ENCODE data around the gene PLA2R1. TPM values are rescaled to one million over a fixed set of nuclear protein-coding genes. Genes with fewer than 3 reads are reported as not detected.
"Not testable (repeated sequence)": the region's sequence is repeated elsewhere in the genome, so short reads cannot be mapped to it uniquely, and the experiment has no call there.

Gene PLA2R1
- total RNA-seq, 1 experiment from 2014 or later: 0.48 TPM

DNA sequence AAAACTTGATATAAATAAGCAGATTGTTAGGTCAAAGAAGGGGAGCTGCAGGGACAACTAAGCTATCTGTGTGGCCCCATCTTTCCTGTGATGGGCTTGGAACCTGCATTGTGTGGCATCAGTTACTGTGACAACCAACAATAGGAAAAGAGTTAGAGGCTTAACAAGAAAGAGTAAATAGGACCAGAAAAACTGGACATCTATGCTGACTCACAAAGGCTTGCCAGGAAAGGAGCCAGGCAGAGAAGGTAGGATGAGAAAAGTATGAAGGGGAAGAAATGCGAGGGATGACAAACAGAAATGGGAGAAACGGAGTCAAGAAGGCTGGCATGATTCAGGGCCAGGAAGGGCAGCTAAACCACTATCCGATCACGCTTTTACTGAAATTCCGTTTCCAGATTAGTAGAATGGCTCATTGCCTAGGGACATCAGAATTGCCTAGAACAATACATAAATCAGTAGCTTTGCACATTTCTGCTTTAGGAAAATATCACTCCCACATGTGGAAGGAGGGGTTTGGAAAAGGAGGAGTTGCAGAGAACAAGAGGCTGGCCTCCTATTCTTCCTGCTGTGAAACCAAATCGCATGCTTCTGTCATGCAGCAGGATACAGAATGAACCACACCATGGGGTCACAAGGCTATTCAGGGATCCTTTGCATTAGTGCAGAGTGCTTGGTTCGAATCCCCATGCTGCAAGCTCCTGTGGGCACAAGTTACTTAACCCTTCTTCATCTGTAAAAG is 7.3 kb downstream of the PLA2R1 start:
- peak; percentile 61 for DNase-seq
- H3K36me3 ChIP-seq (replicated peaks; ENCODE audit: control insufficient read depth, insufficient read depth, low read length): no peaks in the 10 kb centered on the region

DNA sequence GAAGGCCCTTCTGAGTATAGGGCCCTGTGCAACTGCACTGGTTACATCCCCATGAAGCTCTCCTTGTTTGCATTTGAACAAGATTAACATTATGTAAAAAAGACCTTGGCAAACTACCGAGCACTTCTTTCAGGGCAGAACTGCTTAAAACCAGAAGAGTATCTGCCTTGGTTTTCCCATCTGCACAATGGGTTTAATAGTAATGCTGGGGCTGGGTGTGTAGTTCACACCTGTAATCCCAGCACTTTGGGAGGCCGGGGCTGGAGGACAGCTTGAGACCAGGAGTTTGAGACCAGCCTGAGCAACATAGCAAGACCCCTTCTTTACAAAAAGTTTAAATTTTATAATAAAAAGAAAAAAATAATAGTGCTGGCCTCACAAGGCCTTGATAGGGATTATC is 8.5 kb downstream of the PLA2R1 start:
- no peaks in the 10 kb centered on the region for H3K27me3 ChIP-seq (ENCODE audit: control insufficient read depth, insufficient read depth, low read length)
- no peak overlapping the region for H3K4me3 ChIP-seq (ENCODE audit: insufficient read depth, low read depth, low read length)
- no peak for DNase-seq
- H3K36me3 ChIP-seq (replicated peaks; ENCODE audit: control insufficient read depth, insufficient read depth, low read length): no peaks in the 10 kb centered on the region

More for the DNA sequence above, 7.3 kb downstream of the PLA2R1 start:
- Histone ChIP-seq H3K27me3 (ENCODE audit: control insufficient read depth, insufficient read depth, low read length) (no peaks in the 10 kb centered on the region), H3K4me3 (ENCODE audit: insufficient read depth, low read depth, low read length) (no peak overlapping the region)

DNA sequence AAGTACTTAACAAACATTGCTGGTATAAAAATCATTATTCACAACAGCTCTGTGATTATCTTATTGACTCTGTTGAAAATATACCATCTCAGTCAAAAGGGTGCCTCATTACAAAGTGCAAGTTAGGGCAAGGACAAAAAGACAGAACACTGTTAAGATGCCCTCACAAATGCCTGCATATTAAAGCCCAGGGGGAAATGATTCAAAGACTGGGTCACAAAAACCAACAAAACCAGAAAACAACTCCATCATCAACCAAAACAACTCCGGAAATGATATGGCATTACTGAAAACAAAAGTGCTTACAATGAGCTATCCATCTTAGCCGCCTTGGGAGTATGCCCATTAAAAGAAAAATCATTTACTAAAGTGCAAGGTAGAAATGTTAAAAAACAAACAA is 9.9 kb downstream of the PLA2R1 start:
- Histone ChIP-seq H3K4me3 (ENCODE audit: insufficient read depth, low read depth, low read length) (no peak overlapping the region), H3K27me3 (ENCODE audit: control insufficient read depth, insufficient read depth, low read length) (no peaks in the 10 kb centered on the region), H3K36me3 (replicated peaks; ENCODE audit: control insufficient read depth, insufficient read depth, low read length) (no peaks in the 10 kb centered on the region)
- DNase-seq: no peak

DNA sequence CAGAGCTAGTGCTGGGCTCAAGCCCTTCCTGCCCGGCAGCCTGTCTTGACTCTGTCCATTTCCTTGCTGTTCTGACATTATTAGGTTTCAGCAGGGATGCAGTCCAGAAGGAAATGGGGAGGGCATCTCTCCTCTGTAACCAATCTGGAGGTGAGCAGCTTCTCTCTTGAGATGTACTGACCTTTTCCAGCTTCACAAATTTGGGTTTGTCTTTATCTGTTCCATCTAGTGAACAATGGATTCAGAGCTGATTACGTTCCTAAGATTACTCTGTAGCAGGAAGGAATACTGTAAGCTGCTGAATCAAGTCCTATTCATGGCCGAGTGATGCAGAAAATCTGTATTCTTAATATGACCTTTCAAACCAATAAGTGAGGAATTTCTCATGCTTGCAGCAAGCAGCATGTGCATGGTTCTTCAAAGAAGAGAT is 11.0 kb downstream of the PLA2R1 start:
- H3K27me3 ChIP-seq (ENCODE audit: control insufficient read depth, insufficient read depth, low read length): no peaks in the 10 kb centered on the region
- no peaks in the 10 kb centered on the region for H3K36me3 ChIP-seq (replicated peaks; ENCODE audit: control insufficient read depth, insufficient read depth, low read length)
- H3K4me3 ChIP-seq (ENCODE audit: insufficient read depth, low read depth, low read length): no peak overlapping the region
- DNase-seq: no peak

DNA sequence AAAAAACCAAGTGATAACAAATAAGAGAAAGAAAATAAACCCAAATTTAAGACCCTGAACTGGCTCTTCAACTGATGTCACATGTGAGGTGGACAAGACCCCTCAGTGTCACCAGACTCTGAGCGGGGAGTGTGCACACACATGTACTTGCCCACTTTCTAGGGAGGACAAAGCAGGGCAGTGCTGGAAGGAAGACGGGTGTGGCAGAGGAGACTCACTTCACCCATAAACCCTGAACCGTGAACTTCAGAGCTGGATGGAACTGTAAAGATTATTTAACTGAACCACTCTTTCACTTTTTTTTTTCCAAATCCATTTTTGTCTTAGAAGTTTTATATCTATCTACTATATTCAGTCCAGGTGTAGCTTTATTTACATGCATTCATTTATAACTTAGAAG is 12.3 kb downstream of the PLA2R1 start:
- Histone ChIP-seq H3K27me3 (ENCODE audit: control insufficient read depth, insufficient read depth, low read length) (no peaks in the 10 kb centered on the region), H3K4me3 (ENCODE audit: insufficient read depth, low read depth, low read length) (no peak overlapping the region), H3K36me3 (replicated peaks; ENCODE audit: control insufficient read depth, insufficient read depth, low read length) (no peaks in the 10 kb centered on the region)
- DNase-seq: no peak

DNA sequence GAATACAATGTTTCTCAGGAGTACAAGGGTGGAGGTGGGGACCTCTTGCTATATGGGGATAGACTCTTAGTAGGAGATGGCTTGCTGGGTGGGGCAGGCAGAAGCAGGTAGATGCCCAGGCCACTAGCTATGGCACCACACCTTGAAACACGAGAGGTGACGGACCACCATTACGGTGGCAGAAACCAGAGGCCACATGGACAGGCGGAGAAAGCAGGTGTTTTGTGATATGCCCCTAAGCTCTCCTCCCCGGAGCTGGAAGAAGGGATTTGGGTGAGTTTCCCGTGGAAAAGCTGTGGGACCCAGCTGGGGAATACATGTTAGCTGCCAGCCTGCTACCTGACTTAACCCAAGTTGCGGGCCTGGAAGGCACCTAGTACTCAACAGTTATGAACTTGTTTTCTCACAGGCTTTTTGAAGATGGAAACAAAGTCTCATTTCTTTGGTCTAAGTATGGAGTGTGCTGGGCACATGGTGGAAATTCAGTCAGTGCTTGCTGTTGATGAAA is 16.7 kb downstream of the PLA2R1 start:
- Histone ChIP-seq H3K36me3 (replicated peaks; ENCODE audit: control insufficient read depth, insufficient read depth, low read length) (no peaks in the 10 kb centered on the region), H3K4me3 (ENCODE audit: insufficient read depth, low read depth, low read length) (no peak overlapping the region), H3K27me3 (ENCODE audit: control insufficient read depth, insufficient read depth, low read length) (no peaks in the 10 kb centered on the region)
- DNase-seq: no peak

DNA sequence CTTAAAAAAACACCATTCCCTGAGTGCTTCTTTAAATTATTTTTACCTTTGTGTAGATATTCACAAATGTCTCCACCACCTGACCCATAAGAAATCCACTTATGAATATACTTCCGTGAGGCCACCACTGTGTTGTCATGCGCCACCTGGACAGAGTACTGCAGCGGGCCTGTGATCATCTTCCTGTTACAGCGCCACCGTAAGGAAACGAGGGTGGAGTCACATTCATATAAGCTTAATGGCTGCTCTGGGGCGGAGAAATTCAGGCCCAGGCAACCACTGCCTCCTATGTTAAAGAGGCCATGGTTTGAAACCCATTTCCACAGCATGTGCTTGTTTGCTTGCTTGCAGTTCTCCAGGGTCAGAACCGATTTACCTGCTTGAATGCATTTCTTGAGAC is 17.7 kb downstream of the PLA2R1 start:
- Histone ChIP-seq H3K4me3 (ENCODE audit: insufficient read depth, low read depth, low read length) (no peak overlapping the region), H3K36me3 (replicated peaks; ENCODE audit: control insufficient read depth, insufficient read depth, low read length) (no peaks in the 10 kb centered on the region), H3K27me3 (ENCODE audit: control insufficient read depth, insufficient read depth, low read length) (no peaks in the 10 kb centered on the region)
- DNase-seq: peak; percentile 47

DNA sequence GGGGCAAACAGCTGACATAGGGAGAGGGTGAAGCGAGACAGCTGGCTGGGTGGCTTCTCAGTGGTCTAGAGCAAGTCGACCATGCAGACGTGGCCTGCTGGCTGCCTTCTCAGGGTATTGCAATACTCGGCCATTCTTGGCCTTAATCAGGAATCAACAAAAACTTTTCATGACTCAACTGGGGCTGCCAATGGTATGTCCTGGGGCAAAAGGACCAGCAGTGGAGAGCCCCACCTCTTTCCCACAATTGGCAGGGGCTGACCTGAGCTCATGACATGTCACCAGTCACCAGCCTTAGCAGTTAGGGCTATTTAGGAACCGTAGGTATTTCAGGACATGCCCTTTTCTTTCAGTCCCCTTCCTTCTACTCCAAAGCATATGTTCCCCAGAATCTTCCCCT is 19.1 kb downstream of the PLA2R1 start:
- Histone ChIP-seq H3K36me3 (replicated peaks; ENCODE audit: control insufficient read depth, insufficient read depth, low read length) (no peaks in the 10 kb centered on the region), H3K4me3 (ENCODE audit: insufficient read depth, low read depth, low read length) (no peak overlapping the region), H3K27me3 (ENCODE audit: control insufficient read depth, insufficient read depth, low read length) (no peaks in the 10 kb centered on the region)
- no peak for DNase-seq

DNA sequence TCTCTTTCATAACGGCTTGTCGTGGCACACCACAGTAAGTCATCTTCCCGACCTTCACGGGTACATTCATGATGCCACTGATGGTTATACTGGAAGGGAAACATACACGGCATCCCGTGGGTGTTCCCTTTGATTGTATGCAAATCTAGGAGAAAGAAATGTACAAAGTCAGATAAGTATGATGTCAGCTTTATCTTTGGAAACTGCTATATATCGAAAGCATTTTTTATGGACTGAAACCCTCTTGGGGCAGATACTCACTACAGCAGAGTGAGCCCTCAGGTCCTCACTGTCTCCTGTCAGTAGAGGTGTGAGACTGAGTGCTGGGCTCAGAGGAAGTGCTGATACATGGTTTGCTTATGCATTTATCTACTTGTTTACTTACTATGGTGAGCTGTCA is 20.4 kb downstream of the PLA2R1 start:
- Histone ChIP-seq H3K27me3 (ENCODE audit: control insufficient read depth, insufficient read depth, low read length) (no peaks in the 10 kb centered on the region), H3K36me3 (replicated peaks; ENCODE audit: control insufficient read depth, insufficient read depth, low read length) (no peaks in the 10 kb centered on the region), H3K4me3 (ENCODE audit: insufficient read depth, low read depth, low read length) (no peak overlapping the region)
- no peak for DNase-seq

DNA sequence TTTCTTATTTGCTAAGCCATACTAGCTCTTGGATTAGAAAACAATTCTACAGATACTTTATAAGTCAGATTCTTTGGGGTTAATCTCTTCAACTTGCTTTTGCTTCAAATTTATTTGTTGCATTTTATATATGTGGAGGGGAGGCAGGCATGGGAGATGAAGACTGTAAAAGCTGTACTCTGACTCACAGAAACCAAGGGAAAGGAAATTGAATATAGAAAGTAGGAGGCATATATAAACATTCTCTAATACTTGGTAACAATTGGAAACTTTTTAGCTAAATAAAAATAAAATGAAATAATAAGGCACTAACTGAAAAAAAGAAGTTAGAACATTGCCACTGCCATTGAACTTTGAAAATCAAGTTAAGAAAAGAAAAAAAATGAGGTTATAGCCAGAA is 21.3 kb downstream of the PLA2R1 start:
- H3K4me3 ChIP-seq (ENCODE audit: insufficient read depth, low read depth, low read length): no peak overlapping the region
- no peak for DNase-seq
- H3K27me3 ChIP-seq (ENCODE audit: control insufficient read depth, insufficient read depth, low read length): no peaks in the 10 kb centered on the region
- H3K36me3 ChIP-seq (replicated peaks; ENCODE audit: control insufficient read depth, insufficient read depth, low read length): no peaks in the 10 kb centered on the region

DNA sequence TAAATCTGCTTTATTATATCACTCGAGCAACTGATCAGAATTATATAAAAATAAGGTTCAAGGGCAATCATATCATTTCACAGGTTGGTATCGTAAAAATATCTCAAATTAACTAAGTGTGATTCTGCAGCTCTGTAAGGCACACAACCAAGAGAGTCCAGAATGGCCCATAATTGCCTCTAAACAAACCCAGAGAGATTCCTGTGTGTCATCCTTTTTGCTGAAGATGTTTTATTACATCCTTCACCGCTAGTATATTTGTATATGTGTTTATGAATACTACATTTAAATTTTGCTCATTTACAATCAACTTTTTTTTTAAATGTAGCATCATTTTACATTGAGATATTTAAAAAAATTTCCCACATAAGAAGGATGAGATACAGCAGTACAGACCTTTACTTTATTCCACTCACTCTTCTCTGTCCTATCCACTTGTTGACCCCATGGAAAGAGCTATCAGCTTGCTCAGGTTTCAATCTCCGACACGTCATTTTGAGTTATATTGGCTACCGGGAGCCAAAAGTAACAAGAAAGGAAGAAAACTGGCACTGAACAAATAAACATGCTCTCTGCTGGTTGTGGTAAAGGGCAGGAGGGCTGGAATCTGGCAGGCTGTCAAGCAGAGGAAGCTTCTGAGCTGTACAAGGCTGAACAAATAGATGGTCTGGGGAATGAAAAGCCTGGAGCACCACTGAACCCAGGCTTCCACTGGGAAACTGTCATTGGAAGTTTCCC is 23.1 kb downstream of the PLA2R1 start:
- DNase-seq: no peak
- no peaks in the 10 kb centered on the region for H3K36me3 ChIP-seq (replicated peaks; ENCODE audit: control insufficient read depth, insufficient read depth, low read length)
- no peaks in the 10 kb centered on the region for H3K27me3 ChIP-seq (ENCODE audit: control insufficient read depth, insufficient read depth, low read length)
- no peak overlapping the region for H3K4me3 ChIP-seq (ENCODE audit: insufficient read depth, low read depth, low read length)

DNA sequence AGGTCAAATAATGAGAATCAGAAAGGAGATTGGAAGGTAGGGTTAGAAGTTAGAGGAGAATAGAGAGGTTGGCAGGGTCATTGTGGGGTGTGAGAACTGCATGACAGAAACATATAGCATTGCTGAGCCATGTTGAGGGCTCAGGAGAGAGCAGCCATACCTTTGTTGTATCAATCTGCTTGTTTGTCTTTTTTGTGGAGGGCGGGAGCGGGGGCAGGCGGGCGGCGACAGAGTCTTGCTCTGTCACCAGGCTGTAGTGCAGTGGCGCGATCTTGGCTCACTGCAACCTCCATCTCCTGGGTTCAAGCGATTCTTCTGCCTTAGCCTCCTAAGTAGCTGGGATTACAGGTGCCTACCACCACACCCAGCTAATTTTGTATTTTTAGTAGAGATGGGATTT is 23.8 kb downstream of the PLA2R1 start:
- DNase-seq; H3K4me3 ChIP-seq (ENCODE audit: insufficient read depth, low read depth, low read length); H3K27me3 ChIP-seq (ENCODE audit: control insufficient read depth, insufficient read depth, low read length); H3K36me3 ChIP-seq (replicated peaks; ENCODE audit: control insufficient read depth, insufficient read depth, low read length): not testable (repeated sequence)

DNA sequence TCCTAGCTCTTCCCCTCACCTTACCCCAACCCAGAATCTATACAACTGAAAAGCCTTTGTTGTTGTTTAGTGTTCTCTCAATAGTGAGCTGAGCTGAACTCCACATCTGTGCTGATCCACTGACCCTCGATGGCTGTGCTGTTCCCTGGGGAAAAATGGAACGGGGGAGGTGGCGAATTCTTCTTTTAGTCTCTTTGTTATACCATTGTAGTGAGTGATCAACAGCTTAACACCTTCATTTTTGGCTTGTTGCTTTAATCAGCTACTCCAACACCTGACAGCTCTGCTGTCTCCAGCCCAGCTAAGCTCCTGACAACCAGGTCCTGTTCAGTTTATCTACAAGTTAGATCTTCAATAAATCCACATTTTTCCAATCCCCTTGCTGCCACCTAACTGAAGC is 25.7 kb downstream of the PLA2R1 start:
- Histone ChIP-seq H3K36me3 (replicated peaks; ENCODE audit: control insufficient read depth, insufficient read depth, low read length) (no peaks in the 10 kb centered on the region), H3K4me3 (ENCODE audit: insufficient read depth, low read depth, low read length) (no peak overlapping the region), H3K27me3 (ENCODE audit: control insufficient read depth, insufficient read depth, low read length) (no peaks in the 10 kb centered on the region)
- DNase-seq: no peak

DNA sequence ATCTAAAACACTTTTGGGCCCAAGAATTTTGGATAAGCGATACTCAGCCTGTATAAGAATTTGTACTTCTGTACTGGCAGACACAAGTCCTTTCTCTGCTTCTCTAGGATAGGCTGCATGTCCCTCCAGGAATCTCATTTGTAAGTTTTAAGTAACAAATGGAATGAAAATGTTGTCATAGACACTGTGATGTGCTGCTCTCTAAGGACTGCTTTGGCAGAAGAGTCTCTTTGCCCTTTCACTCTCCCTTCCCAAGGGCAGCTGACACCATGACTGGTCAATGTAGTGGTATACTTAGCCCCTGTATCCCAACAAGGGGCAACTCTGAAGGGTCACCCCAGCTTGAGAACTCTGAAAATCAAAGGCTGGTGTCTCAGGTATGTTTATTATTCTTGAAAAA is 27.3 kb downstream of the PLA2R1 start:
- Histone ChIP-seq H3K36me3 (replicated peaks; ENCODE audit: control insufficient read depth, insufficient read depth, low read length) (no peaks in the 10 kb centered on the region), H3K27me3 (ENCODE audit: control insufficient read depth, insufficient read depth, low read length) (no peaks in the 10 kb centered on the region), H3K4me3 (ENCODE audit: insufficient read depth, low read depth, low read length) (no peak overlapping the region)
- no peak for DNase-seq

DNA sequence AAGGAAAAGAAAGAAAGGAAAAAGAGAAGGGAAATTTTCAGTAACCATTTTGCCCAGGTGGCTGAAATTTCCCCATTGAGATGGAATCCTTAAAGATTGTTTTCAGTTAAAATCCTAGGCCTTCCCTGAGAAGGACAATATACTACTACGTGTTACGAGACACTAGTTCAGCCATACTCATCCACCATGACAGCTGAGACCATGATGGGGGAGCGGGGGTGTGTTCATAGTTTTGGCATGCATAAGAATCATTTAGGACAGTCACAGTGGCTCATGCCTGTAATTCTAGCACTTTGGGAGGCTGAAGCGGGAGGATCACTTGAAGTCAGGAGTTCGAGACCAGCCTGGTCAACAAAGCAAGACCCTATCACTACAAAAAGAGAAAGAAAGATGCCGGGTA is 28.0 kb downstream of the PLA2R1 start:
- Histone ChIP-seq H3K4me3 (ENCODE audit: insufficient read depth, low read depth, low read length) (no peak overlapping the region), H3K27me3 (ENCODE audit: control insufficient read depth, insufficient read depth, low read length) (no peaks in the 10 kb centered on the region), H3K36me3 (replicated peaks; ENCODE audit: control insufficient read depth, insufficient read depth, low read length) (no peaks in the 10 kb centered on the region)
- no peak for DNase-seq
